HEK293T (cell line): ENCODE data around the gene SLC12A8.

ENCODE experiments used
- BHLHE40 ChIP-seq: fragments of 450-650 bp; IDR thresholded peaks from 2 replicates; pipeline ENCODE4 v1.6.1; 2016; ENCODE audit warnings: mild to moderate bottlenecking, moderate library complexity, borderline replicate concordance
- FOXK2 ChIP-seq: fragments of 450-650 bp; IDR thresholded peaks from 2 replicates; pipeline ENCODE4 v1.6.1; 2016; ENCODE audit warnings: mild to moderate bottlenecking
- FOXM1 ChIP-seq: fragments of 450-650 bp; IDR thresholded peaks from 2 replicates; pipeline ENCODE4 v1.6.1; 2017; ENCODE audit warnings: mild to moderate bottlenecking, borderline replicate concordance
- HDGF ChIP-seq: fragments of 450-650 bp; IDR thresholded peaks from 2 replicates; pipeline ENCODE4 v1.6.1; 2017; ENCODE audit warnings: antibody characterized with exemption, borderline replicate concordance
- L3MBTL2 ChIP-seq: fragments of 450-650 bp; conservative IDR thresholded peaks from 2 replicates; pipeline ENCODE4 v1.6.1; 2016; ENCODE audit warnings: mild to moderate bottlenecking
- NFRKB ChIP-seq: fragments of 450-650 bp; IDR thresholded peaks from 2 replicates; pipeline ENCODE4 v1.6.1; 2016; ENCODE audit warnings: mild to moderate bottlenecking, moderate library complexity
- PKNOX1 ChIP-seq: fragments of 450-650 bp; IDR thresholded peaks from 2 replicates; pipeline ENCODE4 v1.6.1; 2016
- SP1 ChIP-seq: fragments of 450-650 bp; IDR thresholded peaks from 2 replicates; pipeline ENCODE4 v1.6.1; 2017

- TF ChIP-seq PKNOX1 (no peak), SP1 (no peak), HDGF (no peak), FOXK2 (no peak), NFRKB (no peak), FOXM1 (no peak), BHLHE40 (no peak), L3MBTL2 (no peak)
These were observed 103.0 kb downstream of the SLC12A8 start for GRCh38 chr3:125109536-125109925.
